CD8-positive, alpha-beta memory T cell (primary cell): Measurements from ENCODE around the gene HAGHL. TPM values are rescaled to one million over a fixed set of nuclear protein-coding genes. Genes with fewer than 3 reads are reported as not detected.

Source experiments
- CTCF ChIA-PET: fragments of 350-600 bp; sonication (Branson Sonifier 250); formaldehyde crosslinking; loops from one replicate; lab custom pipeline; 2021; ENCODE audit warnings: antibody characterized with exemption; lab: Charles Lee
- POLR2A ChIA-PET: fragments of 350-600 bp; sonication (Branson Sonifier 250); formaldehyde crosslinking; loops from one replicate; lab custom pipeline; 2021; ENCODE audit warnings: antibody characterized with exemption; lab: Charles Lee
- DNase-seq, 5 donors: peaks; one replicate each; pipeline versions ENCODE4 v3.0.0 to v3.0.0-alpha.2; 2020 to 2022; ENCODE audit warnings: mixed read lengths in 1 of 5
- H3K27ac ChIP-seq: one replicate; pipeline ENCODE4 v1.7.0; 2013; ENCODE audit warnings: low read depth, mild to moderate bottlenecking, low read length, moderate library complexity
- H3K27me3 ChIP-seq: 2 replicates; pipeline ENCODE4 v1.7.0; 2013; ENCODE audit warnings: low read length, mild to moderate bottlenecking; ENCODE audit not compliant: insufficient read depth, poor library complexity, severe bottlenecking
- H3K36me3 ChIP-seq: 2 replicates; pipeline ENCODE4 v1.7.0; 2013; ENCODE audit warnings: mild to moderate bottlenecking, low read length, moderate library complexity; ENCODE audit not compliant: insufficient read depth
- H3K4me1 ChIP-seq: 2 replicates; pipeline ENCODE4 v1.7.0; 2013; ENCODE audit warnings: mild to moderate bottlenecking, low read length, moderate library complexity; ENCODE audit not compliant: insufficient read depth
- H3K4me3 ChIP-seq: 2 replicates; pipeline ENCODE4 v1.7.0; 2013; ENCODE audit warnings: mild to moderate bottlenecking, low read length
- H3K9me3 ChIP-seq: 2 replicates; pipeline ENCODE4 v1.7.0; 2013; ENCODE audit warnings: mild to moderate bottlenecking, low read length
- H3K27ac Mint-ChIP-seq, 8 donors: one replicate each; pipeline ENCODE4 v1.8.0; 2020 to 2021; ENCODE audit warnings: mixed read lengths in 8 of 8, mild to moderate bottlenecking in 6 of 8, inconsistent platforms in 3 of 8, moderate library complexity in 3 of 8
- H3K27me3 Mint-ChIP-seq, 2 donors: one replicate each; pipeline ENCODE4 v1.8.0; 2020 to 2021; ENCODE audit warnings: mixed read lengths in 2 of 2, mild to moderate bottlenecking in 1 of 2, moderate library complexity in 1 of 2
- H3K36me3 Mint-ChIP-seq, 3 donors: one replicate each; pipeline ENCODE4 v1.8.0; 2020 to 2021; ENCODE audit warnings: mixed read lengths in 3 of 3, inconsistent platforms in 1 of 3, mild to moderate bottlenecking in 1 of 3
- H3K4me1 Mint-ChIP-seq, 3 donors: one replicate each; pipeline ENCODE4 v1.8.0; 2020 to 2021; ENCODE audit warnings: mixed read lengths in 3 of 3, inconsistent platforms in 1 of 3, mild to moderate bottlenecking in 1 of 3
- H3K4me3 Mint-ChIP-seq, 7 donors: one replicate each; pipeline ENCODE4 v1.8.0; 2020 to 2021; ENCODE audit warnings: mixed read lengths in 7 of 7, mild to moderate bottlenecking in 6 of 7, moderate library complexity in 4 of 7, inconsistent platforms in 2 of 7
- H3K9me3 Mint-ChIP-seq, 5 donors: one replicate each; pipeline ENCODE4 v1.8.0; 2020 to 2022; ENCODE audit warnings: mixed read lengths in 5 of 5, mild to moderate bottlenecking in 3 of 5, moderate library complexity in 2 of 5, inconsistent platforms in 1 of 5
- polyA plus RNA-seq: library from polyadenylated mRNA; unstranded; fragments of 300-500 nt; fragmentation: Illumina TruSeq; gene quantifications from one replicate; pipeline ENCODE4 v1.2.3, GENCODE V29; 2021
- total RNA-seq, 2 experiments: library from RNA; stranded (reverse); gene quantifications; one replicate each; pipeline ENCODE4 v1.2.3, GENCODE V29; 2021

Gene HAGHL
- total and polyA plus RNA-seq, 3 experiments from 2014 or later = 10.7 to 35.6 (median 31.5) TPM

GRCh38 chr16:764184-764750, 37.4 kb downstream of the HAGHL start:
- Mint-ChIP-seq H3K4me3 (no peak overlapping the region), H3K36me3 (no peaks in the 10 kb centered on the region), H3K9me3 (no peaks in the 10 kb centered on the region), H3K27me3 (no peaks in the 10 kb centered on the region), H3K4me1 (no peaks in the 10 kb centered on the region), H3K27ac (no peak overlapping the region)
- no peak overlapping the region for H3K4me3 ChIP-seq
- CTCF ChIA-PET = no interaction called here
- H3K27me3 ChIP-seq = no peaks in the 10 kb centered on the region
- POLR2A ChIA-PET = no interaction called here
- no peak for DNase-seq
- no peak overlapping the region for H3K27ac ChIP-seq
- H3K9me3 ChIP-seq = no peaks in the 10 kb centered on the region
- no peaks in the 10 kb centered on the region for H3K36me3 ChIP-seq
- no peaks in the 10 kb centered on the region for H3K4me1 ChIP-seq

GRCh38 chr16:764848-765487, 38.1 kb downstream of the HAGHL start:
- Histone ChIP-seq H3K4me1 (no peaks in the 10 kb centered on the region), H3K27ac (no peak overlapping the region), H3K27me3 (no peaks in the 10 kb centered on the region), H3K9me3 (no peaks in the 10 kb centered on the region), H3K36me3 (no peaks in the 10 kb centered on the region), H3K4me3 (no peak overlapping the region)
- Mint-ChIP-seq H3K4me1 (no peaks in the 10 kb centered on the region), H3K27ac (peak overlapping the region in 1 of 8 donors; percentile 54), H3K9me3 (no peaks in the 10 kb centered on the region), H3K27me3 (no peaks in the 10 kb centered on the region), H3K36me3 (no peaks in the 10 kb centered on the region), H3K4me3 (no peak overlapping the region)
- DNase-seq = no peak
- ChIA-PET CTCF (no interaction called here), POLR2A (no interaction called here)

- CTCF ChIA-PET = no interaction called here
- no peaks in the 10 kb centered on the region for H3K4me1 Mint-ChIP-seq
- H3K36me3 Mint-ChIP-seq = no peaks in the 10 kb centered on the region
- Histone ChIP-seq H3K4me1 (no peaks in the 10 kb centered on the region), H3K27ac (no peak overlapping the region), H3K4me3 (no peak overlapping the region), H3K9me3 (no peaks in the 10 kb centered on the region), H3K36me3 (no peaks in the 10 kb centered on the region), H3K27me3 (no peaks in the 10 kb centered on the region)
- H3K27me3 Mint-ChIP-seq = no peaks in the 10 kb centered on the region
- no peak for DNase-seq
- no peak overlapping the region for H3K27ac Mint-ChIP-seq
- H3K9me3 Mint-ChIP-seq = no peaks in the 10 kb centered on the region
- POLR2A ChIA-PET = no interaction called here
- H3K4me3 Mint-ChIP-seq = no peak overlapping the region
These were observed 38.6 kb downstream of the HAGHL start for GRCh38 chr16:765488-765865.

GRCh38 chr16:766008-766819, 39.3 kb downstream of the HAGHL start:
- Histone ChIP-seq H3K27me3 (no peaks in the 10 kb centered on the region), H3K27ac (no peak overlapping the region), H3K4me1 (no peaks in the 10 kb centered on the region), H3K36me3 (no peaks in the 10 kb centered on the region), H3K4me3 (no peak overlapping the region), H3K9me3 (no peaks in the 10 kb centered on the region)
- Mint-ChIP-seq H3K27ac (no peak overlapping the region), H3K36me3 (no peaks in the 10 kb centered on the region), H3K27me3 (no peaks in the 10 kb centered on the region), H3K4me3 (no peak overlapping the region), H3K9me3 (no peaks in the 10 kb centered on the region), H3K4me1 (no peaks in the 10 kb centered on the region)
- no peak for DNase-seq
- CTCF ChIA-PET = no interaction called here
- POLR2A ChIA-PET = no interaction called here

GRCh38 chr16:766820-767640, 40.1 kb downstream of the HAGHL start:
- ChIA-PET POLR2A (no interaction called here), CTCF (no interaction called here)
- H3K4me3 ChIP-seq = no peak overlapping the region
- H3K9me3 Mint-ChIP-seq = no peaks in the 10 kb centered on the region
- H3K27ac Mint-ChIP-seq = no peak overlapping the region
- H3K36me3 ChIP-seq = no peaks in the 10 kb centered on the region
- no peak overlapping the region for H3K27ac ChIP-seq
- DNase-seq = no peak
- no peaks in the 10 kb centered on the region for H3K27me3 ChIP-seq
- no peaks in the 10 kb centered on the region for H3K4me1 ChIP-seq
- no peaks in the 10 kb centered on the region for H3K9me3 ChIP-seq
- H3K4me1 Mint-ChIP-seq = no peaks in the 10 kb centered on the region
- H3K27me3 Mint-ChIP-seq = no peaks in the 10 kb centered on the region
- H3K36me3 Mint-ChIP-seq = no peaks in the 10 kb centered on the region
- H3K4me3 Mint-ChIP-seq = no peak overlapping the region

DNA sequence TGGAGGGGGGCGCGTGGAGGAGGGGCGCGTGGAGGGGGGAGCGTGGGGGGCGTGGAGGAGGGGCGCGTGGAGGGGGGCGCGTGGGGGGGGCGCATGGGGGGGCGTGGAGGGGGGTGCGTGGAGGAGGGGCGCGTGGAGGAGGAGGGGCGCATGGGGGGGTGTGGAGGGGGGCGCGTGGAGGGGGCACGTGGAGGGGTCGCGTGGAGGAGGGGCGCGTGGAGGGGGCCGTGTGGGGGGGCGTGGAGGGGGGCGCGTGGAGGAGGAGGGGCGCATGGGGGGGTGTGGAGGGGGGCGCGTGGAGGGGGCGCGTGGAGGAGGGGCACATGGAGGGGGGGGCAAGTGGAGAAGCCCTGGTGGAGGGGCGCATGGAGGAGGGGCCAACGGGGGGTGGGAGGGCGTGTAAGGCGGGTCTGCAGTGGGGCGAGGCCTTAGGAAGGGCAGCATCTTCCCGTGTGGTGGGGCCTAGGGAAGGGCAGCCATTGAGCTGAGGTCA, 40.9 kb downstream of the HAGHL start:
- Mint-ChIP-seq H3K4me3 (no peak overlapping the region), H3K36me3 (no peaks in the 10 kb centered on the region), H3K4me1 (no peaks in the 10 kb centered on the region), H3K9me3 (no peaks in the 10 kb centered on the region), H3K27ac (no peak overlapping the region), H3K27me3 (no peaks in the 10 kb centered on the region)
- Histone ChIP-seq H3K4me3 (no peak overlapping the region), H3K27ac (no peak overlapping the region), H3K27me3 (no peaks in the 10 kb centered on the region), H3K9me3 (no peaks in the 10 kb centered on the region), H3K36me3 (no peaks in the 10 kb centered on the region), H3K4me1 (no peaks in the 10 kb centered on the region)
- POLR2A ChIA-PET = no interaction called here
- CTCF ChIA-PET = no interaction called here
- DNase-seq = no peak

DNA sequence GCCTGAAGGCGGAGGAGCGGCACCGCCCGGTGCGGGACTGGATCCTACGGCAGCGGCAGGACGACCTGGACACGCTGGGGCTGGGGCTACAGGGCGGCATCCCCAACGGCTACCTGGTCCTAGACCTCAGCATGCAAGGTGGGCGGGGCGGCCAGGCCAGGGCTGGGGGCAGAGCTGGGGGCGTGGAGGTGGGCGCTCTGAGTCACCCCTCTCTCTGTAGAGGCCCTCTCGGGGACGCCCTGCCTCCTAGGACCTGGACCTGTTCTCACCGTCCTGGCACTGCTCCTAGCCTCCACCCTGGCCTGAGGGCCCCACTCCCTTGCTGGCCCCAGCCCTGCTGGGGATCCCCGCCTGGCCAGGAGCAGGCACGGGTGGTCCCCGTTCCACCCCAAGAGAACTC, 41.5 kb downstream of the HAGHL start:
- Mint-ChIP-seq H3K36me3 (no peaks in the 10 kb centered on the region), H3K27me3 (no peaks in the 10 kb centered on the region), H3K27ac (no peak overlapping the region), H3K4me1 (no peaks in the 10 kb centered on the region), H3K9me3 (no peaks in the 10 kb centered on the region), H3K4me3 (no peak overlapping the region)
- DNase-seq = peak in 1 of 5 donors; percentile 42
- no peak overlapping the region for H3K27ac ChIP-seq
- ChIA-PET POLR2A (no interaction called here), CTCF (no interaction called here)
- no peaks in the 10 kb centered on the region for H3K9me3 ChIP-seq
- no peaks in the 10 kb centered on the region for H3K36me3 ChIP-seq
- no peaks in the 10 kb centered on the region for H3K27me3 ChIP-seq
- no peak overlapping the region for H3K4me3 ChIP-seq
- H3K4me1 ChIP-seq = no peaks in the 10 kb centered on the region
